OCI-LY7 (cell line): Measurements from ENCODE around the gene BICC1.

Source experiments
- EZH2phosphoT487 ChIP-seq: fragments of 200-600 bp; sonication (generic); IDR thresholded peaks from 2 replicates; pipeline ENCODE4 v1.6.1; 2018; ENCODE audit warnings: low read depth, borderline replicate concordance, mild to moderate bottlenecking, mixed run types, antibody characterized with exemption, low read length, moderate library complexity, mixed read lengths
- TF ChIP-seq, protein P1 (sequence below): fragments of 200-600 bp; sonication (generic); conservative IDR thresholded peaks from 2 replicates; pipeline ENCODE4 v1.5.1; 2014; ENCODE audit warnings: mild to moderate bottlenecking, antibody characterized with exemption, low read length, moderate library complexity, mixed read lengths

GRCh38 chr10:58725901-58726300 is 213.2 kb downstream of the BICC1 start:
- TF ChIP-seq, protein P1, sequence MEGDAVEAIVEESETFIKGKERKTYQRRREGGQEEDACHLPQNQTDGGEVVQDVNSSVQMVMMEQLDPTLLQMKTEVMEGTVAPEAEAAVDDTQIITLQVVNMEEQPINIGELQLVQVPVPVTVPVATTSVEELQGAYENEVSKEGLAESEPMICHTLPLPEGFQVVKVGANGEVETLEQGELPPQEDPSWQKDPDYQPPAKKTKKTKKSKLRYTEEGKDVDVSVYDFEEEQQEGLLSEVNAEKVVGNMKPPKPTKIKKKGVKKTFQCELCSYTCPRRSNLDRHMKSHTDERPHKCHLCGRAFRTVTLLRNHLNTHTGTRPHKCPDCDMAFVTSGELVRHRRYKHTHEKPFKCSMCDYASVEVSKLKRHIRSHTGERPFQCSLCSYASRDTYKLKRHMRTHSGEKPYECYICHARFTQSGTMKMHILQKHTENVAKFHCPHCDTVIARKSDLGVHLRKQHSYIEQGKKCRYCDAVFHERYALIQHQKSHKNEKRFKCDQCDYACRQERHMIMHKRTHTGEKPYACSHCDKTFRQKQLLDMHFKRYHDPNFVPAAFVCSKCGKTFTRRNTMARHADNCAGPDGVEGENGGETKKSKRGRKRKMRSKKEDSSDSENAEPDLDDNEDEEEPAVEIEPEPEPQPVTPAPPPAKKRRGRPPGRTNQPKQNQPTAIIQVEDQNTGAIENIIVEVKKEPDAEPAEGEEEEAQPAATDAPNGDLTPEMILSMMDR = no peak
- TF ChIP-seq EZH2phosphoT487 = no peak
